GM21360 (cell line): ENCODE data around the gene ASAP2.
"Not testable (repeated sequence)": the region's sequence is repeated elsewhere in the genome, so short reads cannot be mapped to it uniquely, and the experiment has no call there.

ENCODE experiments used
- ATAC-seq: cut with Tn5 transposase; IDR thresholded peaks from one replicate; pipeline ENCODE4 v1.9.1; 2021; ENCODE audit warnings: mild to moderate bottlenecking, moderate library complexity; ENCODE audit not compliant: unreplicated experiment

Gene ASAP2

DNA sequence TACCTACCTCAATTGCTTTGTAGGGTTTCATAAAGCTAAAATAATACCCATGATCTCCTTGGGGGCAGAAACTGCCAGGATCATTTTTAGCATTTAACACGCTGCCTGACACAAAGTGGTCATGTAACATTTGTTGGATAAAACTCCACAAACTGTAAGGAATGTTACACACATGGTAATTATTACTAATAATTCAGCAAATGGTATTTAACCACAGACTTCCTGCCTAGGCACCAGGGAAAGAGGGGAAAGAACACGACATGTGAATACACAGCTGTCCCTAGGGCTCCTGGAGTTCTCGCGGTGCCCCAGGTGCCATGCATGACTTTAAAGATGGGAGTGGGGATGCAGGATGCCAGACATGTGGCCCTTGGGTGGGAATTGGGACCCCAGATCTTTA is 43.5 kb downstream of the ASAP2 start:
- no peak for ATAC-seq

DNA sequence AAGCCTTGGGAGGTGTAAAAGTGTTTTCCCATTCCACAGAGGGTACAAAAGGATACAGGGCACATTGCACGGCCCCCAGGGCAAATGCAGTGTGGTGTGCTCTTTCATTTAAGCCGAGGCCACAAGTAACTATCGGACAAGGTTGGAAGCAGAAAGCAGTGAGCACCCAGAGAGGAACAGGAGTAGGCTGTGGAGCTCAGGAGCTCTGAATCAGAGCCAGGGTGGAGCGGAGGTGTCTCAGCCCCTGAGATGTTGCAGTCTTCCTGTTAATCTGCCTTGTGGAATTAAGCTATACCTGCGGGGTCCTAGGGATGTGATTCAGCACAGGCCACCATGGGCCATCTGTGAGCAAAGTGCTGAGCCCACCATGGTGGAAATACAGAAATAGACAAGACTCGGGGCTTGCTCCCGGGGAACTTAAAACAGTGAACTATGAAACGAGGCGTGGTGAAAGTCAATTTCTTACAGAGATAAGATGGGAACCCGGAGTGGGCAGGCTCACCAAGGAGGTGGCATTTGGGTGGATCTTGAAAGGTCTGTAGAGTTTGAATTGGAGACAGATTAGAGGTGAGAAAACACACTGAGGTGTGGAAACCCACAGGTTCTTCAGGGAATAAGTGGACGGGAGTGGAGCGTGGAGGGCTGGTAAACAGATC is 44.0 kb downstream of the ASAP2 start:
- ATAC-seq: no peak

DNA sequence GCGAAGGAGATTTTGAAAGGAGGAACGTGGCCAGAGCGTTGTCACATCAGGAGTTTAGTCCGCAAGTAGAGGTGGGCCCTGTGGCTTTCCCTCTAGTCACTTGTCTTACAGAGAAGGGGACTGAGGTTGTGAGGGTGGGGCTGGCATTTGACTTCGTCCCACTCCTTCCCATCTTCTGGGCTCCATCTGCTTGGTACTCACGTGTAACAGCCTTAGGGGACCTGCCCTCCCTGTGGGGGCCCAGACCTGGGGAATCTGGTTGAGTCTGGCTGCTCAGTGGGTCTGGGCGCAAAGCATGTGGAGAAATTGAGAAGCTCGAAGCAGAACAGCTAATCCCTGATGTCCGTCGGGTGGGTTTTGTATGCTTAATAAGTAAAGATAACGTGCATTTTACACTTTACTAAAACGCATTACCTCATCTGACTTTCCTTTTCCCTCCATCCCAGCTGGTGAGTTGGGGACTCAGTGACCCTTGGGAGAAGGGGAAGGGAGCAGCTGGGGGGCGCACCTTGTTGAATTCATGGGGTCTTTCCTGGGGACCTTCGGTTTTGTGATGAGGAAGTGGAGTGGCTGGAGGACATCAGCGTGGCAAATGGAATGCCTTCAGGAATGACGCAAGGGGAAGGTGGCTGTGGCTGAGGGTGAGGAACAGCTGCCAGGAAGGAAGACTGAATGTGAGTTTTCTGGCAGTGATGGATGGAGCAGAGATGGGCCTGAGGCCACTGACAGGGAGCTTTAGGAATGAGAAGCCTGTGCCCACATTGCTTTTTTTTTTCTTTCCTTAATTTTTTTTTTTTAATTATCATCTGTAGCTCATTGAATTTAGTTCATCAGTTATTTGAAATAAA is 44.8 kb downstream of the ASAP2 start:
- no peak for ATAC-seq

DNA sequence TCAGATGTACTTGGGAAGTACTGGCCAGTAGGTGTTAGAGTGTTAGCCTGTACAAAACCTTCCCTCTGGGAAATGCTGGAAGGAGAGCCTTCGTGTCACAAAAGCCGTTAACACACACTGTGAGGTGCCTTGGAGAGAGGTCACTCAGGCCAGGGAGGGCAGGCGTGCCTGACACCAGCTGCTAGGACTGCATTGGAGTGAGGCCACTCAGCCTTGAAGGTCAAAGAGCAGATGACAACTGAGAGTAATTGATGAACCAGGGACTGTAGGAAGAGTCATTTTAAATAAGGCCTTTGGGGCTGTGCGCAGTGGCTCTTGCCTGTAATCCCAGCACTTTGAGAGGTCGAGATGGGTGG is 45.4 kb downstream of the ASAP2 start:
- ATAC-seq: no peak

GRCh38 chr2:9255416-9255815 is 48.8 kb downstream of the ASAP2 start:
- ATAC-seq: no peak

GRCh38 chr2:9256147-9256546 is 49.5 kb downstream of the ASAP2 start:
- ATAC-seq: no peak

DNA sequence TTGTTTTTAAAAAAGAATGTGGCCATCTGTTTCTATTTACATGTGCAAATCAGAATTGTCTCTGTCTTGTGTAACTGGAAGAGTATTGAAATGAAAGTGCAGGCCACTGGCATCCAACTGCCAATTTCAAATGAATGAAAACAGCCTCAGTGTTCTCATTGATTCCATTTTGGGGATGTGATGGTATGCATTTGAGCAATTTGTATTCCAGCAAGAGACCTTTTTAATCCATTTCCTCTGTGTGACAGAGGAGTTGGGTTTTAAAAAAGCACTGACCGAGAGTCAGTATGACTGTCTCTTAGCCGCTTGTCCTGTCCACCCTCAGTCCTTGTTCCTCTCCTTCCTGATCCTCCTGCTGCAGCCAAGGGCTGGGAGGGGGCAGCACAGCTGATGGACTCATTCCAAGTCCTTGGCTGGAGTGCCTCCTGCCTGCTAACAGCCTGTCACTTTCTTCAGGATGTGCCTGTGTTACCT is 50.0 kb downstream of the ASAP2 start:
- ATAC-seq: no peak

DNA sequence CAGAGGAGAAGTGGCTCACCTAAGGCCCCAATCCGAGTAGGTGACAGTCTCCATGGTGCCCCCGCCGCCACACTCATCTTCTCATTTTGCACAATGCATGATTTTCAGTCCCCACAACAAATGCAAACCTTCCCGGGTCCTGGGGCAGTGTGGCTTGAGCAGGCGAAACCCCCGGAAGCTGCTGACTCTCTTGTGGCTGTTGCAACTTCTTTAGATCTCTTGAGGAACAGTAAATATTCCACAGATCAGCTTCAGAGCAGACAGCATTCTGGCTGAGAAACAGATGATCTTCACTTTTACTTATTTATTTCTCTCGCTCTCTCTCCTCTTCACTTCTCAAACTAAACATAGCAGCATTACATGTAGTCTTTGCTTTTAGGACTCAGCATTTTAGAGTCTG is 51.9 kb downstream of the ASAP2 start:
- no peak for ATAC-seq

- no peak for ATAC-seq
Measured at GRCh38 chr2:9258953-9259399, 52.4 kb downstream of the ASAP2 start.

- no peak for ATAC-seq
Measured at GRCh38 chr2:9260464-9260918, 53.9 kb downstream of the ASAP2 start.

DNA sequence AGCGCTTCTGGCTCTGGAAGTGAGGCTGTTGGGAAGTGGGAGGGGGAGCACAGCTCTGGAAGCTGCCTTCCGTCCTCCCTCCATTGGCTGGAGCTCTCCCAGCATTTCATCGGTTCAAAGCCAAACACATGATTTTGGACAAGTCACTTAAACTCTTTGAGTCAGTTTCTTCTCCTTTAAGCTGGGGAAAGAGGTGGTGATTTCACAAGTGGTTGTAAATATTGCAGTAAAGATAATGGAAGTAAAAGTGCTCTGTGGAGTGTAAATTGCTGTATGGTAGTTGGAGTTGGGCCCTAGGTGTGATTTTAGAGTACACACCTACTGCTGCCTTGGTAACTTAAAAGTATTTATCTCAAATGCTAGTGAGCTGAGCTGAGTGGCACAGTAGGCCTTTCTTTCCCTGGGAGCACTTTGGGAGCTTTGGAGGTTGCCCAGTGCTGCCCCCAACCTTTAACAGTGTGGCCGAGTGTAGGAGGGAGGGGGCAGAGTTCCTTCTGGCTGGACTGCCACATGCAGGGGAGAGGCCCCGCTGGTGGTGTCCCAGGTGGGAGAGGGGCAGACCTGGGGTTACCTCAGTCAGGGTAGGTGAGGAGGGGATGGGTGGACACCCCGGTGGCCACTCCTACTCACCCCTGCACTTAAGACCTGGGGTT is 54.7 kb downstream of the ASAP2 start:
- no peak for ATAC-seq

GRCh38 chr2:9262671-9263171 is 56.1 kb downstream of the ASAP2 start:
- ATAC-seq: no peak

DNA sequence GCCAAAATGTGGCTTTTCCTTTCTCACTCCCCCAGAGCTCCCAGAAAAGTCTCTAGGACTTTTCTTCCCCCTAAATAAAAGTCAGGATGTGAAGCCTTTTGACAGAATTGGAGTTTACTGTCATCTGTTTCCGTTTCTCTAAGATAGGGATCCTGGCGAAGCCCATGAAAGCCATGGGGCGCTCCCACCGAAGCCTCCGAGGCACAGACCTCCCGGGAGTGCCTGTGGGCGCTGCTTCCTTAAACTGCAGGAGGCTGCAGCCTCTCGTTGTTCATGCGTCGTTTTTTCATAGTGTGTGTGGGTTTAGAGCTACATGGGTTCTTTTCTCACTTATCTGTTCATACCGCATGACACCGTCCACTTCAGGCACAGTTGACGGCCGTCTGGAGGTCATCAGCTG is 56.8 kb downstream of the ASAP2 start:
- no peak for ATAC-seq

GRCh38 chr2:9264301-9264700 is 57.7 kb downstream of the ASAP2 start:
- no peak for ATAC-seq

DNA sequence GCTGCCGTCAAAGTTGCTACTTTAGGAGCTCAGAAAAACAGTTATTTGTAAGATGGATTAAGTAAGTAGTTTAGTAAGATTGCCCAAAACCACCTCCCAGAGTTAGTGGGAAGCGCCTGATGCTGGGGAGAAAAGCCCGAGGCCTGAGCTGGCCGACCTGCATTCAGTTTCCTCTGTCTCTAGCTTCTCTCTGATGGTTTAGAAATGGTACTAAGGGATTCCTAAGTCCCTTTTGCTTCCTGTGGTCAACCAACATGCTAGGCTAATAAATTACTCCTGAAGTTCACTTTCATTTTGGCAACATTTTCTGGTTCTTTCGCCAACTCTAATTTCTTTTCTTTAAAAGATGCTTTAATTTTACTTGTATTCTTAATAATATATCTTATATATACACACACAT is 60.1 kb downstream of the ASAP2 start:
- ATAC-seq: no peak

DNA sequence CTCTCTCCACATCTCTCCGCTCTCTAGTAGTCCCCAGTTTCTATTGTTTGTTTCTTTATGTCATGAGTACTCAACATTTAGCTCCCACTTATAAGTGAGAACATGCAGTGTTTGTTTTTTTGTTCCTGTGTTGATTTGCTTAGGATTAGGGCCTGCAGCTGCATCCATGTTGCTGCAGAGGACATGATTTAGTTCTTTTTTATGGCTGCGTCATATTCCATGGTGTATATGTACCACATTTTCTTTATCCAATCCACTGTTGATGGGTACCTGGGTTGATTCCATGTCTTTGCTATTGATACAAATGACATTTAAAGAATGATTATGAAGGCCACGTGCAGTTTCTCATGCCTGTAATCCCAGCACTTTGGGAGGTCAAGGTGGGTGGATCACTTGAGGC is 60.7 kb downstream of the ASAP2 start:
- not testable (repeated sequence) for ATAC-seq

GRCh38 chr2:9268301-9269080 is 61.9 kb downstream of the ASAP2 start:
- no peak for ATAC-seq

DNA sequence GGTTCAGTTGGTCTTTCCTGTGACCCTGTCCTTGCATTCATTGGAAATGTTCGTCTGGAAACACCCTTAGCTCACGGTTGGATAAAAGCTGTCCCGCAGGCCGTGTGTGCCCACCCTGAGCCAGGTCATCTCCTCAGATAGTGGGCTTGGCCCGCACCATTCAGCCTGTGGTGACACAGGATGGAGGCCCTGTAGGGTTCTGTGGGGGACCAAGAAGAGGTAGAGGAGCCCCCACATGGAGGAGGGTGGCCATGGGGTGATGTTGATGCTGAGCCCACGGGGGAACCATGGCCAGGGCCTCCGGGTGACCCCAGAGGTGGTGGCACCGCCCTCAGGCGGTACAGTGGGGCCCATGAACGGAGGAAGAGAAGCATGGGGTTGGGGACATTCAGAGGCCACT is 62.7 kb downstream of the ASAP2 start:
- ATAC-seq: no peak

- ATAC-seq: no peak
Measured at GRCh38 chr2:9269695-9270360, 63.2 kb downstream of the ASAP2 start.

- no peak for ATAC-seq
Measured at GRCh38 chr2:9271091-9271490, 64.5 kb downstream of the ASAP2 start.
